IMR-90 (cell line): ENCODE measurements around the gene SH2D6. TPM values are rescaled to one million over a fixed set of nuclear protein-coding genes. Genes with fewer than 3 reads are reported as not detected.

Experiments used
- ATAC-seq: fragments of 200-7000 bp; cut with Tn5 transposase; 2 replicates; pipeline ENCODE4 v1.9.1; 2020; ENCODE audit warnings: low read depth, mild to moderate bottlenecking, moderate library complexity
- BruUV-seq: library from RNA; stranded (reverse); fragments of 400-500 nt; replicated peaks from 2 replicates; lab custom pipeline; 2021; lab: Mats Ljungman, UMichigan
- CTCF ChIA-PET: fragments of 300-600 bp; formaldehyde crosslinking; extraction: SDS; loops from one replicate; lab custom pipeline; 2021; ENCODE audit warnings: antibody characterized with exemption; lab: Yijun Ruan, JAX
- POLR2A ChIA-PET: fragments of 300-600 bp; sonication (Branson Sonifier 250); formaldehyde crosslinking; loops from one replicate; lab custom pipeline; 2022; ENCODE audit warnings: antibody characterized with exemption; ENCODE audit not compliant: unreplicated experiment; lab: Charles Lee
- DNase-seq: peaks from one replicate; pipeline ENCODE4 v3.0.0; 2013
- H2AFZ ChIP-seq: replicated peaks from 2 replicates; pipeline ENCODE3; 2013; ENCODE audit warnings: low read length, mild to moderate bottlenecking; ENCODE audit not compliant: poor library complexity
- H2AK5ac ChIP-seq: 2 replicates; pipeline ENCODE4 v1.6.1; 2013; ENCODE audit warnings: low read depth, low read length, inconsistent platforms
- H2AK9ac ChIP-seq: replicated peaks from 2 replicates; pipeline ENCODE3; 2013; ENCODE audit warnings: mild to moderate bottlenecking, low read depth, low read length, moderate library complexity; ENCODE audit not compliant: poor library complexity
- H2BK120ac ChIP-seq: 2 replicates; pipeline ENCODE4 v1.6.1; 2013; ENCODE audit warnings: low read depth, low read length, inconsistent platforms
- H2BK15ac ChIP-seq: 3 replicates; pipeline ENCODE4 v1.6.1; 2013; ENCODE audit warnings: low read depth, low read length, inconsistent platforms
- H2BK20ac ChIP-seq: 2 replicates; pipeline ENCODE4 v1.6.1; 2013; ENCODE audit warnings: low read depth, mild to moderate bottlenecking, inconsistent platforms, low read length, moderate library complexity
- H2BK5ac ChIP-seq: 2 replicates; pipeline ENCODE4 v1.6.1; 2013; ENCODE audit warnings: mild to moderate bottlenecking, low read depth, low read length, inconsistent platforms; ENCODE audit not compliant: poor library complexity, severe bottlenecking
- H3K14ac ChIP-seq: replicated peaks from 2 replicates; pipeline ENCODE4 v1.6.1; 2013; ENCODE audit warnings: low read depth, low read length, inconsistent platforms
- H3K18ac ChIP-seq: 2 replicates; pipeline ENCODE4 v1.6.1; 2013; ENCODE audit warnings: low read depth, low read length, control low read depth
- H3K23ac ChIP-seq: 2 replicates; pipeline ENCODE4 v1.6.1; 2013; ENCODE audit warnings: low read depth, low read length, inconsistent platforms
- H3K27ac ChIP-seq: 2 replicates; pipeline ENCODE4 v1.5.1; 2013; ENCODE audit warnings: mild to moderate bottlenecking, control low read depth, low read length; ENCODE audit not compliant: insufficient read depth
- H3K27me3 ChIP-seq: 2 replicates; pipeline ENCODE4 v1.6.1; 2013; ENCODE audit warnings: low read length; ENCODE audit not compliant: control insufficient read depth, insufficient read depth
- H3K36me3 ChIP-seq: 2 replicates; pipeline ENCODE4 v1.6.1; 2013; ENCODE audit warnings: low read length, mixed read lengths; ENCODE audit not compliant: control insufficient read depth, insufficient read depth
- H3K4ac ChIP-seq: 2 replicates; pipeline ENCODE4 v1.6.1; 2013; ENCODE audit warnings: low read depth, low read length, inconsistent platforms
- H3K4me1 ChIP-seq: 2 replicates; pipeline ENCODE4 v1.6.1; 2013; ENCODE audit warnings: low read length, mixed read lengths; ENCODE audit not compliant: control insufficient read depth, insufficient read depth
- H3K4me2 ChIP-seq: 2 replicates; pipeline ENCODE4 v1.6.1; 2013; ENCODE audit warnings: low read depth, mild to moderate bottlenecking, control low read depth, low read length, moderate library complexity
- H3K4me3 ChIP-seq: 2 replicates; pipeline ENCODE4 v1.5.1; 2013; ENCODE audit warnings: low read depth, mild to moderate bottlenecking, control low read depth, low read length, moderate library complexity; ENCODE audit not compliant: insufficient read depth
- H3K56ac ChIP-seq: 2 replicates; pipeline ENCODE4 v1.6.1; 2013; ENCODE audit warnings: low read length, inconsistent platforms; ENCODE audit not compliant: insufficient read depth; ENCODE audit errors: extremely low read depth
- H3K79me1 ChIP-seq, 2 experiments: 2 replicates each; pipeline ENCODE4 v1.6.1; 2013; ENCODE audit warnings: low read length in 2 of 2, inconsistent platforms in 1 of 2, low read depth in 1 of 2
- H3K9ac ChIP-seq: 2 replicates; pipeline ENCODE4 v1.6.1; 2013; ENCODE audit warnings: low read depth, low read length, control low read depth
- H3K9me1 ChIP-seq: 2 replicates; pipeline ENCODE4 v1.6.1; 2013; ENCODE audit warnings: low read length, inconsistent platforms; ENCODE audit not compliant: insufficient read depth
- H3K9me3 ChIP-seq: 2 replicates; pipeline ENCODE4 v1.6.1; 2013; ENCODE audit warnings: low read length; ENCODE audit not compliant: control insufficient read depth, insufficient read depth
- H4K20me1 ChIP-seq: 2 replicates; pipeline ENCODE4 v1.6.1; 2013; ENCODE audit warnings: low read length, inconsistent platforms; ENCODE audit not compliant: insufficient read depth
- H4K5ac ChIP-seq: 2 replicates; pipeline ENCODE4 v1.6.1; 2013; ENCODE audit warnings: mild to moderate bottlenecking, low read depth, low read length, control low read depth
- H4K8ac ChIP-seq, 2 experiments: 2 replicates each; pipeline ENCODE4 v1.6.1; 2013; ENCODE audit warnings: low read depth in 2 of 2, low read length in 2 of 2, control low read depth in 1 of 2, inconsistent platforms in 1 of 2
- H4K91ac ChIP-seq: 2 replicates; pipeline ENCODE4 v1.6.1; 2013; ENCODE audit warnings: low read depth, low read length, inconsistent platforms; ENCODE audit not compliant: insufficient read depth
- CEBPB ChIP-seq: IDR thresholded peaks from 2 replicates; pipeline ENCODE4 v1.6.1; 2012; ENCODE audit warnings: low read depth, low read length, improper control_type of control experiment
- MAZ ChIP-seq: IDR thresholded peaks from 2 replicates; pipeline ENCODE4 v1.6.1; 2012; ENCODE audit warnings: low read depth, mild to moderate bottlenecking, low read length, improper control_type of control experiment, moderate library complexity, borderline replicate concordance
- NFE2L2 ChIP-seq: fragments of 150-350 bp; IDR thresholded peaks from 2 replicates; pipeline ENCODE4 v1.6.1; 2016; ENCODE audit warnings: low read depth, mild to moderate bottlenecking, low read length
- RCOR1 ChIP-seq: IDR thresholded peaks from 2 replicates; pipeline ENCODE4 v1.6.1; 2012; ENCODE audit warnings: mild to moderate bottlenecking, low read length, improper control_type of control experiment; ENCODE audit not compliant: insufficient replicate concordance
- WGBS, 2 experiments: methylation state at CpG; one replicate each; pipeline versions ENCODE4 v1.1.5 to v1.1.7; 2013; ENCODE audit warnings: missing lambda C conversion rate in 2 of 2; ENCODE audit not compliant: insufficient read length in 1 of 2; ENCODE audit errors: extremely low coverage in 2 of 2; 5-methylcytosine and 5-hydroxymethylcytosine counted together
- dilution Hi-C: fragments of 300-500 bp; cut with HindIII; formaldehyde crosslinking; loops from one replicate; pipeline ENCODE4 v1.14.3; 2018; ENCODE audit warnings: low sequenced_read_pairs; ENCODE audit not compliant: unreplicated experiment
- in situ Hi-C: fragments of 300-500 bp; cut with MboI; formaldehyde crosslinking; loops from 3 replicates; pipeline ENCODE4 v1.14.3; 2019; ENCODE audit warnings: low sequenced_read_pairs, inconsistent platforms, mixed read lengths
- intact Hi-C: fragments of 100-400 bp; cut with micrococcal nuclease; formaldehyde crosslinking; loops from 2 replicates; pipeline ENCODE4 v1.10.0; 2022
- polyA plus RNA-seq, 3 experiments: library from polyadenylated mRNA; depleted of rRNA; stranded (reverse); fragments of >200 nt; gene quantifications; 2 replicates each; pipeline ENCODE4 v1.2.3, GENCODE V29; 2012; ENCODE audit warnings: low replicate concordance in 1 of 3
- total RNA-seq: library from RNA; depleted of rRNA; stranded (reverse); fragments of >200 nt; gene quantifications from 2 replicates; pipeline ENCODE4 v1.2.3, GENCODE V29; 2012
- TF ChIP-seq, protein P1 (sequence below): fragments of 150-350 bp; IDR thresholded peaks from 2 replicates; pipeline ENCODE4 v1.6.1; 2017; ENCODE audit warnings: mild to moderate bottlenecking, antibody characterized with exemption, low read length, low read depth
- TF ChIP-seq, protein P2 (sequence below): fragments of 150-350 bp; IDR thresholded peaks from 2 replicates; pipeline ENCODE4 v1.6.1; 2016; ENCODE audit warnings: low read depth, mild to moderate bottlenecking, low read length, moderate library complexity, borderline replicate concordance

SH2D6 gene
- total and polyA plus RNA-seq, 2 of the 4 experiments (the other 2 are of a cell fraction) = 0.32 to 0.36 TPM

GRCh38 chr2:85409845-85410583 is 8.5 kb upstream of the SH2D6 start, which contains the start of gene CAPG:
Gene CAPG (minus strand): TSS chr2:85410366. CDS start chr2:85402145, 8,221 bp downstream.
- ATAC-seq (no peak), DNase-seq (no peak)
- no peaks in the 10 kb centered on the region for H3K36me3 ChIP-seq
- TF ChIP-seq NFE2L2 (no peak), RCOR1 (no peak), CEBPB (no peak), MAZ (no peak)
- TF ChIP-seq, protein P1, sequence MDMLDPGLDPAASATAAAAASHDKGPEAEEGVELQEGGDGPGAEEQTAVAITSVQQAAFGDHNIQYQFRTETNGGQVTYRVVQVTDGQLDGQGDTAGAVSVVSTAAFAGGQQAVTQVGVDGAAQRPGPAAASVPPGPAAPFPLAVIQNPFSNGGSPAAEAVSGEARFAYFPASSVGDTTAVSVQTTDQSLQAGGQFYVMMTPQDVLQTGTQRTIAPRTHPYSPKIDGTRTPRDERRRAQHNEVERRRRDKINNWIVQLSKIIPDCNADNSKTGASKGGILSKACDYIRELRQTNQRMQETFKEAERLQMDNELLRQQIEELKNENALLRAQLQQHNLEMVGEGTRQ = no peak
- TF ChIP-seq, protein P2, sequence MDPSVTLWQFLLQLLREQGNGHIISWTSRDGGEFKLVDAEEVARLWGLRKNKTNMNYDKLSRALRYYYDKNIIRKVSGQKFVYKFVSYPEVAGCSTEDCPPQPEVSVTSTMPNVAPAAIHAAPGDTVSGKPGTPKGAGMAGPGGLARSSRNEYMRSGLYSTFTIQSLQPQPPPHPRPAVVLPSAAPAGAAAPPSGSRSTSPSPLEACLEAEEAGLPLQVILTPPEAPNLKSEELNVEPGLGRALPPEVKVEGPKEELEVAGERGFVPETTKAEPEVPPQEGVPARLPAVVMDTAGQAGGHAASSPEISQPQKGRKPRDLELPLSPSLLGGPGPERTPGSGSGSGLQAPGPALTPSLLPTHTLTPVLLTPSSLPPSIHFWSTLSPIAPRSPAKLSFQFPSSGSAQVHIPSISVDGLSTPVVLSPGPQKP = no peak
- POLR2A ChIA-PET = no interaction called here
- peaks cover 10% of the 10 kb centered on the region for H3K4me1 ChIP-seq
- no peak within 1 kb of the TSS for H2BK15ac ChIP-seq
- no peak within 1 kb of the TSS for H2BK20ac ChIP-seq
- no peak within 1 kb of the TSS for H4K91ac ChIP-seq
- CTCF ChIA-PET = no interaction called here
- H4K8ac ChIP-seq = no peak within 1 kb of the TSS; a peak in 1 of 4 replicates
- H3K23ac ChIP-seq = no peak within 1 kb of the TSS
- H3K4me2 ChIP-seq = no peak within 1 kb of the TSS
- H3K56ac ChIP-seq = no peak within 1 kb of the TSS
- H3K79me1 ChIP-seq = peaks cover 14 to 61% of the 10 kb centered on the region in 2 experiments
- no peak within 1 kb of the TSS for H3K27ac ChIP-seq
- no peaks in the 10 kb centered on the region for H3K27me3 ChIP-seq
- H2AK9ac ChIP-seq = peak within 1 kb of the TSS; percentile 70
- dilution Hi-C loops = no loop called here
- no peak within 1 kb of the TSS for H4K5ac ChIP-seq
- no TSS peak for BruUV-seq
- H2AFZ ChIP-seq = peak within 1 kb of the TSS; percentile 23
- no peak within 1 kb of the TSS for H2BK120ac ChIP-seq
- peak within 1 kb of the TSS; percentile 56; the same call in 1 of the 2 replicates for H3K4ac ChIP-seq
- H3K9me3 ChIP-seq = no peaks in the 10 kb centered on the region
- no peak within 1 kb of the TSS for H2BK5ac ChIP-seq
- in situ Hi-C loops = no loop called here
- WGBS, 2 experiments = 91% methylated on average over 6 of the region's 12 CpGs; no CpG with 5 or more reads in 1 of the 2 experiments
- no peaks in the 10 kb centered on the region for H4K20me1 ChIP-seq
- peak within 1 kb of the TSS; percentile 27; the same call in 1 of the 2 replicates for H2AK5ac ChIP-seq
- no peak within 1 kb of the TSS for H3K4me3 ChIP-seq
- H3K14ac ChIP-seq = no peak within 1 kb of the TSS
- intact Hi-C loops = no loop called here
- no peak within 1 kb of the TSS for H3K9ac ChIP-seq
- H3K9me1 ChIP-seq = peaks cover 8% of the 10 kb centered on the region
- H3K18ac ChIP-seq = no peak within 1 kb of the TSS
